AG10803 (cell line): Measurements from ENCODE around the gene C6orf118.

Experiments used
- DNase-seq: peaks from one replicate; pipeline ENCODE4 v3.0.0; 2010; ENCODE audit warnings: low read depth
- H3K4me3 ChIP-seq: 2 replicates; pipeline ENCODE4 v1.5.1; 2011; ENCODE audit warnings: mild to moderate bottlenecking, low read length, control low read depth
- CTCF ChIP-seq: conservative IDR thresholded peaks from 2 replicates; pipeline ENCODE4 v1.5.1; 2011; ENCODE audit warnings: mild to moderate bottlenecking, low read length, control low read depth, inconsistent platforms

The C6orf118 gene

GRCh38 chr6:165231177-165231576 is 78.2 kb downstream of the C6orf118 start:
- DNase-seq = no peak
- no peak for TF ChIP-seq CTCF
- no peak overlapping the region for H3K4me3 ChIP-seq
